ENCODE measurements around the gene CCDC60.

Gene CCDC60

GRCh38 chr12:119576915-119577314 is 242.4 kb downstream of the CCDC60 start:
- TF ChIP-seq REST (IDR thresholded peaks at IDR 0.05; ENCODE audit: insufficient read depth in 1 of 2, low read depth in 2 of 2, low read length in 2 of 2) (no peak), SIN3A (IDR thresholded peaks at IDR 0.05; ENCODE audit: borderline replicate concordance, insufficient read depth, low read length) (no peak), TAF1 (IDR thresholded peaks at IDR 0.05; ENCODE audit: borderline replicate concordance, insufficient read depth, low read length) (no peak), POLR2AphosphoS5 (IDR thresholded peaks at IDR 0.05; ENCODE audit: low read depth, low read length) (no peak), FOXP2 (optimal IDR thresholded peaks at IDR 0.05; ENCODE audit: borderline replicate concordance, extremely low read depth, extremely low read length, insufficient read depth) (no peak)

GRCh38 chr12:119578112-119578511 is 243.6 kb downstream of the CCDC60 start:
- TF ChIP-seq REST (IDR thresholded peaks at IDR 0.05; ENCODE audit: insufficient read depth in 1 of 2, low read depth in 2 of 2, low read length in 2 of 2) (no peak), TAF1 (IDR thresholded peaks at IDR 0.05; ENCODE audit: borderline replicate concordance, insufficient read depth, low read length) (no peak), SIN3A (IDR thresholded peaks at IDR 0.05; ENCODE audit: borderline replicate concordance, insufficient read depth, low read length) (no peak), FOXP2 (optimal IDR thresholded peaks at IDR 0.05; ENCODE audit: borderline replicate concordance, extremely low read depth, extremely low read length, insufficient read depth) (no peak), POLR2AphosphoS5 (IDR thresholded peaks at IDR 0.05; ENCODE audit: low read depth, low read length) (no peak)

GRCh38 chr12:119589097-119589496 is 254.6 kb downstream of the CCDC60 start:
- no peak for TF ChIP-seq TAF1 (IDR thresholded peaks at IDR 0.05; ENCODE audit: borderline replicate concordance, insufficient read depth, low read length)

GRCh38 chr12:119589634-119590033 is 255.1 kb downstream of the CCDC60 start:
- TF ChIP-seq TAF1 (IDR thresholded peaks at IDR 0.05; ENCODE audit: borderline replicate concordance, insufficient read depth, low read length) (no peak), POLR2AphosphoS5 (IDR thresholded peaks at IDR 0.05; ENCODE audit: low read depth, low read length) (no peak), SIN3A (IDR thresholded peaks at IDR 0.05; ENCODE audit: borderline replicate concordance, insufficient read depth, low read length) (no peak), FOXP2 (optimal IDR thresholded peaks at IDR 0.05; ENCODE audit: borderline replicate concordance, extremely low read depth, extremely low read length, insufficient read depth) (no peak), REST (IDR thresholded peaks at IDR 0.05; ENCODE audit: insufficient read depth in 1 of 2, low read depth in 2 of 2, low read length in 2 of 2) (no peak)
